HG03558 (cell line): ENCODE data around the gene SERPINA1.
"Not testable (repeated sequence)": the region's sequence is repeated elsewhere in the genome, so short reads cannot be mapped to it uniquely, and the experiment has no call there.

Source experiments
- ATAC-seq: cut with Tn5 transposase; IDR thresholded peaks from one replicate; pipeline ENCODE4 v1.9.1; 2021; ENCODE audit warnings: moderate number of reproducible peaks; ENCODE audit not compliant: unreplicated experiment; ENCODE audit errors: extremely low read depth

The SERPINA1 gene

DNA sequence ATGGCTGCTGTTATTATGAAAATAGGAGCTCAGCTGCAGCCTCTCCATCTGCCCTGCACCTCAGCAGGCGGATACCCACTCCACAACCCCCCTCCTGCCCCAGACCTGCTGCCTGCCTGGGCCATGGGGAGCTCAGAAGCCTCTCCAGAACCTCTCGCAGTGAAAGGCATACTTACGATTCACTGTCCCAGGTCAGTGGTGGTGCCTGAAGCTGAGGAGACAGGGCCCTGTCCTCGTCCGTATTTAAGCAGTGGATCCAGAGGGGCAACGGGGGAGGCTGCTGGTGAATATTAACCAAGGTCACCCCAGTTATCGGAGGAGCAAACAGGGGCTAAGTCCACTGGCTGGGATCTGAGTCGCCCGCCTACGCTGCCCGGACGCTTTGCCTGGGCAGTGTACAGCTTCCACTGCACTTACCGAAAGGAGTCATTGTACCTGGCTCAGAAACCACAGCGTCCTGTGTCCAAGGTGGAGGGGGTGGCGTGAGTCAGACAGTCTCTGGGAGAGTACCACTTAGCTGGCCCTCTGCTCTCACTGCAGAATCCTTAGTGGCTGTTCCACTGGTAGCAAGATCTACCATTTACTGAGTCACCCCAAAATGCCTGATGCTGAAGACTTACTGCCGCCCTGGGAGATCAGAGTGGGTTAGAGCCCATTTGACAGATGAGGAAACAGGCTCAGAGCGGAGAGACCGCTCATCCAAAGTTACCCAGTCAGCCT, at the start of gene SERPINA1:
Gene SERPINA1, minus strand, starts transcription at position 219 of the 720 bp plus-strand sequence. CDS start 5,365 bp downstream, outside the sequence.
- ATAC-seq, result no peak

DNA sequence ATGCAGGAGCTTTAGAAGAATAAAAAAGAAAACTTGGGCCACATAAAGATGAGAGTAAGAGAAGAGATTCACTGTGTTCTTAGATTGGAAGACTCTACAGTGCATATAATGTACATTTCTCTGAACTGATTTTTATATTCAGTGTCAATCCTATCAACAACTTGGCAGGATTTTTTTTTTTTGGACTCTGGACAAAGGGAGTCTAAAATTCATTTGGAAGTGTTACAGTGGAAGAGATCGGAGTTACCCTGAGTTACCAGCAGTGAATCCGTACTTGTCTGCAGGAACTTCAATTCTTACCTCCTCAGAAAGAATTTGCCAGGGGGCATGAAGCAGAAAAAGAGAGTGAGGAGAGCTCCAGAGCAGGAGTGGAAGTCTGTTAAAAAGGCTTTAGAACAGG, 40.2 kb upstream of the SERPINA1 start:
- no peak for ATAC-seq

DNA sequence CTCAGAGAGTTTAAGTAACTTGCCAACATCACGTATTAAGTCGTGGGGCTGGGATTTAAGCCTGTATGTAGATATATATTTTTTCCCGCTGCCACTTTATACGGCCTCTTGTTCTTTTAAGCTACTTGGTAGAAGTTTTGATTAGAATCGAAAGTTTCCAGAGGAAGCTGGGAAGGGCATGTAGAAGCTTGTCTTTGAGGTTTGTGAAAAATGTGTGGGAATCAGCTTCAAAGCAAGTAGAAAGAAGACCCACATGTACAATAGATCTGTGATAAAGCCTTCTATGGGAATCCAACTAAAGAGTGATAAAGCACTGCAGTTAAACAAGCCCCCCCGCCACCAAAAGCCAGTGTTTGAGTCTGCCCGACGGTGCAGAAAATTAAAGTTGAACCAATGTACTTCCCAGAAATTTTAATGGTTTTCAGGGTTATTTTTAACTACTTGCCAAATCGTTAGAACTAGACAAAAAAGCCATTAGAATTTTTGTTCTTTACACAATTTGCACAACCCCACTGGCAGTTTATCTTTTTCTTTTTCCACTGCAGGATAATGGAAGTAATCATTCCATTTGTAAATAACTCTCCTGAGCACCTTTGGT, 38.7 kb upstream of the SERPINA1 start:
- ATAC-seq, result no peak

DNA sequence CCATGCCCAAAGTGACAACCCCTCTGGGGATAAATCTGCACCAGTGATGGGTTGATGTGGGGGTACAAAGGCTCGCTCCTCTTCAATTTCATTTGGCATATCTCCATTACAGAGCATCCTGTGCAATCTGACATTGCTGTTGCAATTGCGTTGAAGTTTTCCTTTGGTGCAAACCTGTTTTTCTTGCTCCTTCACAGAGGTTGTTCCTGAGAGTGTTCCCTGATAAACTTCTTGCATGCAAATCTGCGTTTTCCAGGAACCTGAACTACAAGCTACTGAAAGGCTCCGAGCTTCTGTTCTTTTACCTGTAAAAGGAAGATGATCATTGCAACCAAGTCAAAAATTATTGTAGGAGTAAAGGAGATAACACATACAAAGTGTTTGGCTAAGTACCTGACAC, 38.1 kb upstream of the SERPINA1 start:
- no peak for ATAC-seq

DNA sequence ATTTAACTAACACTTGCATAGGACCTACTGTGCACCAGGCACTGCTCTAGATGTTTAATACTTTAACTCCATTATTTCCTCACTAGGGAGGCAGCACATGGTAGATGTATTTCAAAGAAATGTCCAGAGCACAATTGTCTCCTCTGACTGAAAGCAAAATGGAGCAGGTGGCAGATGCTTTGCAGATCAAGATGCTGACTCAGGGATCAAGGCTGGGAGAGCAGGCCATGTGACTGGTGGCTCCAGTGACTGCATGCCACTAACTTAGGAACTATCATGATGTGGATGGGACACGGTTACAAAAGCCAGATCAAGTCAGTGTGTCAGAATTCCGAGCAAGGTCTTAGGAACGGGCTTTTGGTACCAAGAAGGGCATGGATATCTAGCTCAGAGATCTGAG, 36.0 kb upstream of the SERPINA1 start:
- ATAC-seq, result no peak

DNA sequence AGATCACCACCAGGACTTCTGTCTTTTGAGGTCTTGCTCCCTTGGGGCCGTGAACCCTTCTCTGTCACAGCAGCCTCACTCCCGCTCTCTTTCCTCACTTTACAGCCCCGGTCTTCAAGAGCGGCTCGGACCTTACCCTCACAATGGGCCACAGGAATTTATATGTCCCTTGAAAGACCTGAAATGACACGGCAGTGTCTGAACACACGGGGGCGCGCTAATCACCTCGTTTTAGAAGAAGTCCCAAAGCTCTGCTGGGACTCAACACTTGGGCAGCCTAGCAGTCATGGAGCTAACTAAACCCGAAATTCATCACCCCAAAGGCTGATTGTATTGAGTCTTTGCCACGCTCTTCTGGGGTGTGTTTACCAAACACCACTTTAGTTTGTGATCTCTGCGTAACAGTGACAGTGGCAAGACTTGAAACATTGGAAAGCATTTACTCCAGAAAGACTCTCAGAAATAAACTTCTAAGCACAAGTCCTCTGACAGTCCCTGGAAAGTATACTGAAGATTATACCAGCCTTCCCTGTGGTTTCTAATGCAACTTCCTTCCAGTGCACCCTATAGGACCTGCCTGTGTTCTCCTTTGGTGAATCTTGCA, 35.2 kb upstream of the SERPINA1 start:
- no peak for ATAC-seq

DNA sequence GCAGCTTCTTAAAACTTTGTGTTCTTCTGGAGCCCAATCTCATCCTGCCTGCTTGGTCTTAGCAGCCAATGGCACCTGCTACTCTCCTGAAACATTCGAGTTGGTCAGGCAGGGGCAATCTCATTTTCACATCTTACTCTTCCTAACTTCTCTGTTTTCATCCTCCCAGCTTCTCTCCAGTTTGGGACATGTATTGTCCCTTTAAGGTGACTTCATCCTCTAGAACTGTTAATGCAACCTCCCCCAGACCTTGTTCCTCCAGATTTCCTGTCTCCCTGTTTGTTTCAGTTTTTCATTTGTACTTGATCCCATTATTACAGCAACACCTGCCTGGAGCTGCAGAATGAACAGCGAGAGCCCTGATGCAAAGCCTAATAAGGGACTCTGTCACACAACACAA, 32.9 kb upstream of the SERPINA1 start:
- no peak for ATAC-seq

DNA sequence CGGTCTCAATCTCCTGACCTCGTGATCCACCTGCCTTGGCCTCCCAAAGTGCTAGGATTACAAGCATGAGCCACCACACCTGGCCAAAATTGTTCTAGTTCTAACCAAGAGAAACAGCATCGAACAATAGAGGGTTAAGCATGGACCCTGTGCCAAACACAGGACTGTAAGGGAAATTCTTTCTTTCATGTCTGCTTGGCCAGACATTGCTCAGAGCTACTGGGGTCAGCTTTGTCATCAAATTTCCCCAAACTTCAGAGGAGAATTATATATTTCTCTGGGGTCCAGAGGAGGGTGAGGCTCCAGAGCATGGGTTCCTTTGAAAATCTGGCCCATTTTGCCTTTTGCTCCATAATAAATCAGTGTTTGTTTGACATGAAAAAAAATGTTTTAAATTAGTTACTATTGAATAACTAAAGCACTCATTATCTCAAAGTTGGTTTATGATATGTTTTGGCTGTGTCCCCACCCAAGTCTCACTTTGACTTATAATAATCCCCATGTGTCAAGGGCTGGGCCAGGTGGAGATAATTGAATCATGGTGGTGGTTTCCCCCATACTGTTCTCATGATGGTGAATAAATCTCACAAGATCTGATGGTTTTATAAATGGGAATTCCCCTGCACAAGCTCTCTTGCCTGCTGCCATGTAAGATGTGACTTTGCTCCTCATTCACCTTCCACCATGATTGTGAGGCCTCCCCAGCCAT, 29.2 kb upstream of the SERPINA1 start:
- not testable (repeated sequence) for ATAC-seq

DNA sequence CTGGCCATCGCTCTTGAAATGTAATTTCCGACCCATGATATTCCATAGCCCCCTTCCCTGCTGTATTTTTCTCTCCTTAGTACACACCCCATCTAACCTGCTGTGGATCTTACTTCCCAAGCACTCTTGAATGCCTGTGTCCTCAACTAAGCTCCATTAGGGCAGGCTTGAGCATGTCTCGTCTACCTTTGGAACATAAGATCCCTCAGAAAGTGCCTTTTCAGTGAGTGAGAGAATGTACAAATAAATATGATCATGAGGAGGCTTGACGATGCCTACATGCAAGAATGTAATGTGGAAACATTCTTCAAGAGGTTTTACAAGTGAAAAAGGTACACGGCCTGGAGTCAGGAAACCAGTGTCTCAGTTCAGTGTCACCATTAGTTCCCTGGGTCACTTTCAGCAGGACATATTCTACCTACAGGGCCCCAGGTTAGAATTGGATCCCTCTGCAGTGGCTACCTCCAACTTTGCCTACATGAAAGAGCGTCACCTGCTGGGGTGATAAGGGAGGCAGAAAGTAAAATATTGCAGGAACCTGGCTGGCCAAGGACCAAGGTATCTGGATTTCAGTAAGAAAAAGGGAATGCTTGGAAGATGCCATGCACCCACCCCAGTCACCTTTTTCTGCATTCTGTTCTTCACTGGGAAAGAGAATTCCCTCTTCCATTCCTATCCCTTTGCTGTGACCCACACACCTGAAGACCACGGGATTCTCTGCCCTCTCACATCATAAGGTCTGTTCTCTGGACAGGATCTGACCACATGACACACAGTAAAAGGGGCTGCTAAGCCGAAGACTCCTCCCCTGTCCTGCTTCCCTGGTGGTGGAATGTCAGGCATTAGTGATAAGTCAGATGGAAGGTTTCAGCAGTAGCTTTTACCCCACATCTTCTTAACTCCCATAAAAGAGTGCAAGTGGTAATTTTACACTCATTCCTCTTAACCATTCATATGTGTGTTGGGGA, 24.6 kb upstream of the SERPINA1 start:
- ATAC-seq, result no peak

DNA sequence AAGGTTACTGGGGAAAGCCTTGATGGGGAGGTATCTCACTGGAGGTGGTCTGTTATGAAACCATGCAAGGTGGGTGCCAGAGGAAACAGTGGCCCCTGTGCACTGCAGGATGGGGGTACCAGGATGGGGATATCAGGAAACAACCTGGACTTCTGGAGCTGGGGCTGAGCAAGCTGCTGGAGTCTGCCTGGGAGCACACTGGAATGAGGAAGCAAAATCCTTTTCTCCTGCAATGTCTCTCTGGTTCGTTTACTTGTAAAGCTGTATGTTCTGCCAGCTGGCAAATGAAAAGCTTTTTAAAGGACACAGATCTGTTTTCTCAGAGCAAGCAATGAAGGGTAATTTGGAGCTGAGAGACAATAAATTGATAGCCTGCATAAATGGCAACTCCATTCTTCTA, 23.2 kb upstream of the SERPINA1 start:
- no peak for ATAC-seq

DNA sequence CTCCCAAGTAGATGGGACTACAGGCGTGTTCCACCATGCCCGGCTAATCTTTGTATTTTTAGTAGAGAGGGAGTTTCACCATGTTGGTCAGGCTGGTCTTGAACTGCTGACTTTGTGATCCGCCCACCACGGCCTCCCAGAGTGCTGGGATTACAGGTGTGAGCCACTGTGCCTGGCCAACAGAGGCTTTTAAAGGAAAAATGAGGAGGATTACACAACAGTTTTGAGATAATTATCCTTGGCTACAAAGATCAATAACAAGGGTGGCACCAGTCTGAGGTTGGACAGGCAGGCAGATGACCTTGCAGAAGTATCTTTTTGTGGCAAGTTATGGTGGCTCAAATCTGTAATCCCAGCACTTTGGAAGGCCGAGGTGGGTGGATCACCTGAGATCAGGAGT, 21.0 kb upstream of the SERPINA1 start:
- not testable (repeated sequence) for ATAC-seq

DNA sequence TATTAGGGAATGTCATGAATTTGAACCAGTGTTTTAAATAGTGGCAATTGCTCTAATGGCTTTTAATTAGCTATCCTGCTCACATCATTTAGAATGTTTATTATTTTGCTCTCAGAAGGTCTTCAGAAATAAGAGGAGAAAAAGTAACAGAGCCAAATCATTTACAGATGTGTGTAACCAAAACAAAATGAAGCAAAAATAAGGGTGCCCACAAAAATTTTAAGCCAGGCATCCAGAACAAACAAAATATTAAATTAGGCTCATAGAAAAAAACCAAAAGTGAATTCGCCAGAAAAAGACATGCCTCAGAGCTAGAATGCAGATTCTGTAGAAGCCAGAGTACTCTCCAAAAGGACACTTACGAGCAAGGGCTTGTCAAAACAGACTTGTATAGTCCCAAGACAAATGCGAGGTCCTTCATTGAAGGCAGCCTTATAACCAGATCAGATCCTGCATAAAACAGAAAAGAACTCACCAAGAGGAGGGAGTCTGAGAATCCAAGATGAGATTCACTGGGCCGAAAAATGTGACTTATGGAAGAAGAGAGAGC, 20.2 kb upstream of the SERPINA1 start:
- no peak for ATAC-seq

DNA sequence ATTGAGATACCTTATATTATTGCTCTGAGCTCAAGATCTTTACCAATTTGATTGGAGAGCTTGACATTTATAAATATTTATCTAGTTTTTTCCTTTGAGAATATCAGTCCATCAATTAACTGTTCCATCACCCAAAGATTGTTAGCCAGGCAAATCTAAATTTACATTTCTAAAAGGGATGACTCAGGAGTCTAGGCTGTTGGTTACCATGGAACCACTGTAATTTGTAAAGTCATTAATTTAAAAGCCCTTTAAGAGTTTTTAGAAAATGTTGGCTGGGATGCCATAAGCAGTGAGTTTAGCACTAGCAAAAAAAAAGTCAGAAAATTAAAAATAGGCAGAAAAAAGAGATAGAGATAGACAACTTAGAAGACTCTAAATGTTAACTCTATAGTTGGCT, 19.5 kb upstream of the SERPINA1 start:
- ATAC-seq, result no peak

DNA sequence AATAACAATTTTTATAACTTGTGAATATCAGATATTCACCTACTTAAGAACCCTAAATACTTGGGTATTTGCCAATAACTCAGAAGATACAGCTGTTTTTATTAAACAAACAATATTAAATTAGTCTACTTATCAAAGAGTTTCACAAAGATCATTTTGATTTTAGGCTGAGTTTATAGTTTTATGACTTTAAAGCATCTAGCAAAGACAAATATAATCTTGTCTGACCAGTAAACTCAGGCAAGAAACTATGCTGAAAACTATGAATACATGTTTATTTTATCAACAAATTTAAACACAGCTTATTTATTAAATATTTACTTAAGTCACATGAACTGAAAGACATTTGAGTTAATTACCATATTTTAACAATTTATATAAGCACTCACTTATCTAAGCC, 18.5 kb upstream of the SERPINA1 start:
- no peak for ATAC-seq

DNA sequence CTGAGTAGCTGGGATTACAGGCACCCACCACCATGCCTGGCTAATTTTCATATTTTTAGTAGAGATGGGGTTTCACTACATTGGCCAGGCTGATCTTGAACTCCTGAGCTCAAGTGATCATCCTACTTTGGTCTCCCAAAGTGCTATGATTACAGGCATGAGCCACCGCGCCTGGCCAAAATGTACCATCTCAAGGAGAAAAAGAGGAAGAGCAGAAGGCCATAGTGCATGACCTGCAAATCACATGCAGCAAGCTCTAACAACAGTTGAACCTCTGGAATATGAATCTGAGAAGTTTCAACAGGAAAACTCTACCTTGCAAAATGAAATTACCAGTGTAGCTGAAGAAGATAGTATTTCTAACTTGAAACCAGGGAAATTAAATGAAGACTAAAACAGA, 17.1 kb upstream of the SERPINA1 start:
- no peak for ATAC-seq

DNA sequence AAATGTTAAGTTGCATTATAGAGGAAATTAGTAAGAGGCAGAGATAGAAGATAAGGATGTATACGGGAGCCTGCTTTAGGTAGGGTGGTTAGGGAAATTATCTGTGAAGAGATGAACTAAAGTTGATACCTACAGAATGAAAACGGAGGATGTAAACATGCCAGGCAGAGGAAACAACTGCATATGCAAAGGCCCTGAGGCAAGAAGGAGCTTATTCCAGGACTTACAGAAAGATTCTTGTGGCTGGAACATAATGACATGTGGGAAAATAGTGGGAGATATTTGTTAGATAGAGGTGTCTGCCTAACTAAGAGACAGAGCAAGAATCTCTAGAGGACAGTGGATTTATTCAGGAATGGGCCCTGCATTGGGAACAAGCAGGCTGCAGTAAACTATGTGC, 16.2 kb upstream of the SERPINA1 start:
- no peak for ATAC-seq

DNA sequence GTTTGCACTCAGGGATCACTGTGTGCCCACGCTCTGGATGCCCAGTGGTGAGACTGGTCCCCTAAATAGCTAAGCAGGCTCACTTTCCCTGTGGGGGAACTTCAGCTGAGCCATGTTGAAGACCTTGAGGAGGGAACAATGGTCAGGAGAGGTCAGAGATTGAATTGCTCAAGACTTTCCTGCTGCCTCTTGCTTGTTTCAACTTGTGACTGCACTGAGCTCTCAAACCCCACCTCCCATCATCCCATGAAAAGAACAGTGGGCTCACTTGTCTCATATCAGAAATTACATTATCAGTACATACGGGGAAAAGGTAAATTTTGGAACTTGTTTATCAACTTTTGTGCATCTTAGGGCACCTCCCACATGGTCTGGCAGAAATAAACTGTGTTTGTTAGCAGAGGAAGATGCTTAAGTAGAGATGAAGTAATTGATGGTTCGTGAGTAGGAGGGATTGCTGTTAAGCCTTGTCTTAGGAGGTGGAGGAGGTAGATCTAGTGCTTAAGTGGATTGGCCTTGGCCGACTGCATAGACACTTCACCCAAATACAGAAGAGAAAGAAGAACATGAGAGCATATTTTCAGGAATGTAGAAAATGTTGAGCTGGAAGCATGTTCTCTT, 15.0 kb upstream of the SERPINA1 start:
- ATAC-seq, result no peak

DNA sequence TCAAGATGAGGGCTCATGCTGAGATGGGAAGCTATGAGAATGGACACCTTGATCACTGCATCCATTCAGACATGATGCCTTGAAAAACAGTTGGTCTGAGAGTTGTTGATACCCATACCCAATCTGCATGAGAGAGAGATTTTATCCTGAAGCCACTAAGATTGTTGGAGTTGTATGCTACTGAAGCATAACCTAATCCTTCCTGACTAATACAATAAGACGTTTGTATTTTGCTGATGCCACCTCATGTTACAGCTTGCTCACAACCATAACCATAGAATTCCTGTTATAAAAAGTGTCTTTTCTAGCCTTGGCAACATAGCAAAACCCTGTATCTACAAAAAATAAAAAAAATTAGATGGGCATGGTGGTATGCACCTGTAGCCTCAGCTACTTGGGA, 12.7 kb upstream of the SERPINA1 start:
- ATAC-seq, result no peak

DNA sequence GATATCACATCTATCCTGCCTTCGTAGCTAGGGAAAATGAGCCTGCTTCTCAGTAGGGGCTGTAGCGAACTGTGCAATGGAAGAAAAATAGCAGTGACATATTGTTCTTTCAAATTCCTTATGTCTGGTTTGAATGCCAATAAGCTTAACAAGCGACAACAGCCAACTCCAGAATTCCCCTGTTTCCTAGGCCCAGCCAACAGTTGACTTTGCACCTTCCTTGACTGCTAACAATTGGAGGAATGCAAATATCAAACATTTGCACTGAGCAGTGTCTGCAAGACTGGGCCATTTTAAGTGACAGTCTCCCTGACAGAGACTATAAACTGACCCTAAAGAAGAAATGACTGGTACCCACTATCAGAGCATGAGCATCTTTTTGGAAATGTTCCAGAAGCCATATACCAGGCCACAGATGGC, 12.0 kb upstream of the SERPINA1 start:
- ATAC-seq, result no peak
